ENCODE measurements around the gene TENT5A. TPM values are rescaled to one million over a fixed set of nuclear protein-coding genes. Genes with fewer than 3 reads are reported as not detected.
A peak's percentile ranks its signal among the peaks of the same experiment; 100 is the strongest.

Gene TENT5A
- total RNA-seq, 1 experiment from 2014 or later: 2.0 TPM

DNA sequence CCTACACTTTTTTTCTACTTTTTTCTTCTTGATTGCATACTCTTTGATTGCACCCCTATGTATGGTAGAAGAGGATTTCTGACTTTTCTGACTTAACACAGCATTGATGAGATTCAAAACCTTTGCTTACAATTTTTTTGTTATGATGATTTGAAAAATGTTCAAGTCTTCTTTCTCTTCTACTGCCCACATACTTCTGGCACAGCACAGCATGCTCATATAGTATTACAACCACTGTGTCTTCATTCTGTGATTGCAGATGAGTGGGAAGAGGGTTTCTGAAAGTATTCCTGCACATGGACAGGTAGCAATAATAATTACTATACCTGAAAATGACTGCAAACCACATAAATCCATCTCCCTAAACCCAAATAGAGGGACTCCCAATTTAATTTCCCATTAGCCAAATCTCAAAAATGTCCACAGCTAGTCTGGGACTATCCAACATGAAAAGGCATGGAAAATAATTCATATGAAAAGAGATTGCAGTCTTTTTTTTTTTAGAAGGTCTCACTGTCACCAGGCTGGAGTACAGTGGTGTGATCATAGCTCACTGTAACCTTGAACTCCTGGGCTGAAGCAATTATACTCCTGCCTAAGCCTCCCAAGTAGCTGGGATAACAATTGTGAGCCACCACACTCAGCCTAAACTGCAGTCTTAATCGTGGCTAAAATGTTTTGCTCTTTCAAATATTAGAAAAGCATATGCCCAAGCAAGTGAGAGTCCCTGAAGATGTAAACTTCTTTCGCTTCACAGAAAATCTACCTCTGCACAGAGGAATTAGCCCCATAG lies 15.9 kb upstream of the TENT5A start:
- H3K4me2 ChIP-seq: peak overlapping the region; percentile 60; the same call in 1 of the 2 replicates

DNA sequence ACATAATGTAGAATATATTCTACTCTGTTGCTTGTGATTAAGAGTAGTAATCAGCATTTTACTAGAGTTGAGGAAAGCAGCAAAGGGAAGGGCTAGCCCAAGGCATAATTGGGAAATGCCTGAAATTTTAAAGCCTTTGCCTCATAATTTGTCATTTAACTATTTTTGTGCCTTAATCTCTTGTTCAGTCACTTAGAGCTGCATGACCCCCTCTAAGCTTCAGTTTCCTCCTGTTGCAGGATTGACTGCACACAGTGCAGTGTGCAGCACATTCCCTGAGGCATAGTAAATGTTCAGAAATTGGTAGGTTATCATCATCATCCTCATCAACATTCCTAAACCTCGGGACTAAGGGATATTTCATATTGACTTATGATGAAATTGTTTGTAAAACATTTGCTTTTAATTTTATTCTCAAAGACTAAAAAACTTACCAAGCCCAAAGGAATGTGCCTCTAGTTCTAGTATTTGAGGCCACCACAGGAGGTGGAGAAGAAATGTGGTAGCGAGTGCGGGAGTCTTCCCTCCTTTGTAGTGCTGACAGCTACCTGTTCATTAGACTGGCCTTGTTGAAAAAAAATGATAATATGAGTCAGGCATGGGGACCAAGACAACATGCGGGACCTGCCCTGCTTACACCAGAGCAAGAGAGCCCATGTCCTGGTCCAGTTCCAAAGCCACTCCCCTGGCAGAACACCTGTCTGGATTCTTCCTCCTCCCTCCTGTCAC lies 14.8 kb upstream of the TENT5A start:
- H3K9me2 ChIP-seq (ENCODE audit: insufficient read depth): no peaks in the 10 kb centered on the region
- peak overlapping the region; percentile 60 for H3K4me2 ChIP-seq
- H2AFZ ChIP-seq: no peak overlapping the region
- peak overlapping the region; percentile 23; the same call in 1 of the 2 replicates for H3K4me3 ChIP-seq
- H3K4me1 ChIP-seq (replicated peaks; ENCODE audit: insufficient read depth): peaks cover 46% of the 10 kb centered on the region
- intact Hi-C loops (cut with micrococcal nuclease; ENCODE audit: unreplicated experiment): loop anchor here (2.0 kb wide), 1 partner anchor 171 kb away; no protein-coding TSS in a partner anchor
- no peaks in the 10 kb centered on the region for H3K9me3 ChIP-seq (ENCODE audit: insufficient read depth, low read depth)
- H3F3A ChIP-seq (ENCODE audit: insufficient read depth, low read depth): peaks cover 26% of the 10 kb centered on the region
- DNase-seq: peak; percentile 38 to 84
- POLR2A ChIA-PET (ENCODE audit: unreplicated experiment): interaction anchor here (0.6 to 0.7 kb wide), 2 partner anchors 29 to 1129 kb away, joined by 3 read pairs; no protein-coding TSS in a partner anchor
- H3K27ac ChIP-seq: peak overlapping the region; percentile 70
- CTCF ChIA-PET: no interaction called here
- H3K27me3 ChIP-seq (ENCODE audit: insufficient read depth, low read depth): no peaks in the 10 kb centered on the region
- TF ChIP-seq, protein P1, sequence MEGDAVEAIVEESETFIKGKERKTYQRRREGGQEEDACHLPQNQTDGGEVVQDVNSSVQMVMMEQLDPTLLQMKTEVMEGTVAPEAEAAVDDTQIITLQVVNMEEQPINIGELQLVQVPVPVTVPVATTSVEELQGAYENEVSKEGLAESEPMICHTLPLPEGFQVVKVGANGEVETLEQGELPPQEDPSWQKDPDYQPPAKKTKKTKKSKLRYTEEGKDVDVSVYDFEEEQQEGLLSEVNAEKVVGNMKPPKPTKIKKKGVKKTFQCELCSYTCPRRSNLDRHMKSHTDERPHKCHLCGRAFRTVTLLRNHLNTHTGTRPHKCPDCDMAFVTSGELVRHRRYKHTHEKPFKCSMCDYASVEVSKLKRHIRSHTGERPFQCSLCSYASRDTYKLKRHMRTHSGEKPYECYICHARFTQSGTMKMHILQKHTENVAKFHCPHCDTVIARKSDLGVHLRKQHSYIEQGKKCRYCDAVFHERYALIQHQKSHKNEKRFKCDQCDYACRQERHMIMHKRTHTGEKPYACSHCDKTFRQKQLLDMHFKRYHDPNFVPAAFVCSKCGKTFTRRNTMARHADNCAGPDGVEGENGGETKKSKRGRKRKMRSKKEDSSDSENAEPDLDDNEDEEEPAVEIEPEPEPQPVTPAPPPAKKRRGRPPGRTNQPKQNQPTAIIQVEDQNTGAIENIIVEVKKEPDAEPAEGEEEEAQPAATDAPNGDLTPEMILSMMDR (conservative IDR thresholded peaks at IDR 0.05): no peak
- TF ChIP-seq EZH2 (IDR thresholded peaks at IDR 0.05; ENCODE audit: low read depth): no peak
- no peaks in the 10 kb centered on the region for H3K36me3 ChIP-seq (ENCODE audit: low read depth)
- no peaks in the 10 kb centered on the region for H4K20me1 ChIP-seq (ENCODE audit: insufficient read depth)
- BruUV-seq (replicated peaks): no TSS peak
- no peaks in the 10 kb centered on the region for H3K79me2 ChIP-seq (ENCODE audit: low read depth)

More for the DNA sequence above, 15.9 kb upstream of the TENT5A start:
- BruUV-seq (replicated peaks): no TSS peak
- no peaks in the 10 kb centered on the region for H3K9me2 ChIP-seq (ENCODE audit: insufficient read depth)
- H3K4me1 ChIP-seq (replicated peaks; ENCODE audit: insufficient read depth): peaks cover 46% of the 10 kb centered on the region
- no peaks in the 10 kb centered on the region for H3K27me3 ChIP-seq (ENCODE audit: insufficient read depth, low read depth)
- H3F3A ChIP-seq (ENCODE audit: insufficient read depth, low read depth): peaks cover 26% of the 10 kb centered on the region
- no peaks in the 10 kb centered on the region for H3K9me3 ChIP-seq (ENCODE audit: insufficient read depth, low read depth)
- no peak for DNase-seq
- H2AFZ ChIP-seq: no peak overlapping the region
- POLR2A ChIA-PET (ENCODE audit: unreplicated experiment): no interaction called here
- no peak overlapping the region for H3K4me3 ChIP-seq
- H3K27ac ChIP-seq: peak overlapping the region; percentile 70; the same call in 1 of the 2 replicates
- H3K79me2 ChIP-seq (ENCODE audit: low read depth): no peaks in the 10 kb centered on the region
- no peaks in the 10 kb centered on the region for H3K36me3 ChIP-seq (ENCODE audit: low read depth)
- TF ChIP-seq, protein P1 (conservative IDR thresholded peaks at IDR 0.05): no peak
- TF ChIP-seq EZH2 (IDR thresholded peaks at IDR 0.05; ENCODE audit: low read depth): no peak
- CTCF ChIA-PET: interaction anchor here (0.7 kb wide), 1 partner anchor 153 kb away, joined by 5 read pairs; no protein-coding TSS in a partner anchor
- intact Hi-C loops (cut with micrococcal nuclease; ENCODE audit: unreplicated experiment): no loop called here
- no peaks in the 10 kb centered on the region for H4K20me1 ChIP-seq (ENCODE audit: insufficient read depth)

DNA sequence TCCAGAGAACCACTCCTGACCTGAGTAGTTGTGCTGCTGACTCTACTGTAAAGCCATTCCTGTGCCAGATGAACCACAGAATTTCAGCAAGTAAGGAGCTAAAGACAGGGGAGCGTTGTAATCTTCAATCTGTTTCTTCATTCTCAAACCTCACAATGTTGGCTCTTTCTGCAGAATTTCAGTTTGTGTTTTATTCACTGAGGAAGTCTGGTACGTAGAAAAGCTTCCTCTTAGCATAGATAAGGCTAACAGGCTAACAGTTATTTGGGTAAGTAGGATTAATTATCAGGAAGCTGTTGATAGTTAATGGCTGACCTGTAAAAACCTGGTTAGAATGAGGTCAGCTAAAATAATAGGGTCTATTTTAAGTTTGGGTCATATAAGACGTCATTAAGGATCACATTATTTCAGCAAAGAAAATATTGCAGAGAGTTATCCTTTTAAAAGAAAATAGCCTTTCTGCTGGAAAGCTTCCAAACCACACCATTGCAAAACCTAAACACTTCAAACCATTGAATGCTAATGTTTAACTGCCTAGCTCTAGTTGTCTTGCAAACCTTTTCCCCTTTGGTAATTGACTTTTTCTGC lies 14.1 kb upstream of the TENT5A start:
- TF ChIP-seq, protein P1 (conservative IDR thresholded peaks at IDR 0.05): no peak
- no peak for TF ChIP-seq EZH2 (IDR thresholded peaks at IDR 0.05; ENCODE audit: low read depth)
- H3K9me3 ChIP-seq (ENCODE audit: insufficient read depth, low read depth): no peaks in the 10 kb centered on the region
- DNase-seq: peak; percentile 11 to 73
- peaks cover 26% of the 10 kb centered on the region for H3F3A ChIP-seq (ENCODE audit: insufficient read depth, low read depth)
- ChIA-PET POLR2A (ENCODE audit: unreplicated experiment) (interaction anchor here (0.5 to 0.7 kb wide), 3 partner anchors 301 to 1129 kb away, joined by 3 to 5 read pairs (median 3); no protein-coding TSS in a partner anchor), CTCF (no interaction called here)
- peaks cover 46% of the 10 kb centered on the region for H3K4me1 ChIP-seq (replicated peaks; ENCODE audit: insufficient read depth)
- intact Hi-C loops (cut with micrococcal nuclease; ENCODE audit: unreplicated experiment): loop anchor here (2.0 kb wide), 1 partner anchor 172 kb away; no protein-coding TSS in a partner anchor
- H4K20me1 ChIP-seq (ENCODE audit: insufficient read depth): no peaks in the 10 kb centered on the region
- peak overlapping the region; percentile 60 for H3K4me2 ChIP-seq
- no peaks in the 10 kb centered on the region for H3K9me2 ChIP-seq (ENCODE audit: insufficient read depth)
- no peaks in the 10 kb centered on the region for H3K27me3 ChIP-seq (ENCODE audit: insufficient read depth, low read depth)
- no peak overlapping the region for H2AFZ ChIP-seq
- no TSS peak for BruUV-seq (replicated peaks)
- H3K27ac ChIP-seq: peak overlapping the region; percentile 70
- no peaks in the 10 kb centered on the region for H3K79me2 ChIP-seq (ENCODE audit: low read depth)
- H3K4me3 ChIP-seq: peak overlapping the region; percentile 23; the same call in 1 of the 2 replicates
- H3K36me3 ChIP-seq (ENCODE audit: low read depth): no peaks in the 10 kb centered on the region

Measured in PC-9 (cell line).